K562 (cell line): ENCODE measurements around the gene RPTOR. TPM values are rescaled to one million over a fixed set of nuclear protein-coding genes. Genes with fewer than 3 reads are reported as not detected.
A peak's percentile ranks its signal among the peaks of the same experiment; 100 is the strongest.

Experiments
- ATAC-seq: fragments of 200-7000 bp; cut with Tn5 transposase; 3 replicates; pipeline ENCODE4 v1.9.1; 2020; ENCODE audit warnings: moderate library complexity
- BruUV-seq: library from RNA; stranded (reverse); fragments of 400-500 nt; replicated peaks from 2 replicates; lab custom pipeline; 2021; lab: Mats Ljungman, UMichigan
- CTCF ChIA-PET: fragments of 300-600 bp; formaldehyde crosslinking; extraction: SDS; loops from one replicate; lab custom pipeline; 2021; ENCODE audit warnings: low intra/inter-chr PET ratio; lab: Yijun Ruan, JAX
- POLR2A ChIA-PET: fragments of 300-600, 350-650 bp; sonication (Branson Sonifier 250); formaldehyde crosslinking; extraction: SDS; loops from one replicate; lab custom pipeline; 2021; ENCODE audit warnings: antibody characterized with exemption, inconsistent platforms; lab: Yijun Ruan, JAX
- DNase-seq, 4 experiments: peaks; one replicate each; pipeline versions ENCODE4 v3.0.0 to v3.0.0-alpha.2; 2011 to 2018; ENCODE audit warnings: low spot score in 3 of 4, mixed read lengths in 3 of 4; ENCODE audit errors: extremely low read depth in 1 of 4
- FAIRE-seq: peaks from 2 replicates; lab custom pipeline; 2011; peaks lifted over from hg19 to GRCh38; lab: Jason Lieb, UNC
- H2AFZ ChIP-seq: 2 replicates; pipeline ENCODE4 v1.6.0; 2011; ENCODE audit warnings: low read depth, low read length, control low read depth, inconsistent platforms
- H3K27ac ChIP-seq: fragments of 200-600 bp; 3 replicates; pipeline ENCODE4 v1.8.0; 2011; ENCODE audit warnings: low read depth, mild to moderate bottlenecking, control low read depth, inconsistent platforms, low read length, moderate library complexity, mixed read lengths; ENCODE audit errors: extremely low read depth
- H3K27me3 ChIP-seq, 2 experiments: fragments of 300-600 bp in 1 of 2; 2 replicates in 1 of 2; 3 replicates in 1 of 2; pipeline versions ENCODE4 v1.6.0 to v1.8.0; 2011; ENCODE audit warnings: inconsistent platforms in 2 of 2, low read length in 2 of 2, mild to moderate bottlenecking in 1 of 2, mixed read lengths in 1 of 2, moderate library complexity in 1 of 2; ENCODE audit not compliant: control insufficient read depth in 2 of 2, insufficient read depth in 2 of 2
- H3K36me3 ChIP-seq: fragments of 300-600 bp; 3 replicates; pipeline ENCODE4 v1.8.0; 2011; ENCODE audit warnings: mild to moderate bottlenecking, low read length, inconsistent platforms; ENCODE audit not compliant: control insufficient read depth, insufficient read depth
- H3K4me1 ChIP-seq, 2 experiments: fragments of 200-600 bp in 1 of 2; replicated peaks in 1 of 2; 2 replicates in 1 of 2; 3 replicates in 1 of 2; pipeline versions ENCODE4 v1.5.1 to v1.8.0; 2011; ENCODE audit warnings: inconsistent platforms in 2 of 2, low read length in 2 of 2, mild to moderate bottlenecking in 1 of 2, mixed read lengths in 1 of 2, moderate library complexity in 1 of 2; ENCODE audit not compliant: control insufficient read depth in 2 of 2, insufficient read depth in 2 of 2
- H3K4me2 ChIP-seq: 2 replicates; pipeline ENCODE4 v1.6.1; 2011; ENCODE audit warnings: low read length, control low read depth, inconsistent platforms, mixed read lengths; ENCODE audit not compliant: insufficient read depth
- H3K4me3 ChIP-seq: fragments of 200-600 bp; sonication (generic), shearing (Covaris generic); 2 replicates; pipeline ENCODE4 v1.5.1; 2016; ENCODE audit warnings: control low read depth, inconsistent platforms
- H3K79me2 ChIP-seq: fragments of 200-600 bp; 3 replicates; pipeline ENCODE4 v1.8.0; 2011; ENCODE audit warnings: low read length, inconsistent platforms; ENCODE audit not compliant: control insufficient read depth, insufficient read depth
- H3K9ac ChIP-seq, 2 experiments: 2 replicates each; pipeline versions ENCODE4 v1.6.0 to v1.6.1; 2011; ENCODE audit warnings: low read depth in 2 of 2, low read length in 2 of 2, control low read depth in 1 of 2, inconsistent platforms in 1 of 2, mild to moderate bottlenecking in 1 of 2, mixed read lengths in 1 of 2; ENCODE audit not compliant: insufficient read depth in 1 of 2
- H3K9me1 ChIP-seq: one replicate; pipeline ENCODE4 v1.6.0; 2011; ENCODE audit warnings: inconsistent platforms, mild to moderate bottlenecking, low read length, moderate library complexity; ENCODE audit not compliant: control insufficient read depth, insufficient read depth
- H3K9me3 ChIP-seq: replicated peaks from 2 replicates; pipeline ENCODE4 v1.5.1; 2011; ENCODE audit warnings: low read depth, low read length, inconsistent platforms; ENCODE audit not compliant: control insufficient read depth, insufficient read depth
- H4K20me1 ChIP-seq: replicated peaks from 2 replicates; pipeline ENCODE4 v1.6.1; 2011; ENCODE audit warnings: low read length, inconsistent platforms, mixed read lengths; ENCODE audit not compliant: control insufficient read depth, insufficient read depth
- POLR2G ChIP-seq: fragments of 200-400 bp; formaldehyde crosslinking; IDR thresholded peaks from 2 replicates; pipeline ENCODE4 v1.6.1; 2017; ENCODE audit warnings: low read depth, mild to moderate bottlenecking, antibody characterized with exemption, low read length, moderate library complexity
- RBM22 ChIP-seq: fragments of 200-400 bp; formaldehyde crosslinking; IDR thresholded peaks from 2 replicates; pipeline ENCODE4 v1.6.1; 2018; ENCODE audit warnings: low read length, low read depth; ENCODE audit not compliant: poor library complexity, severe bottlenecking
- WGBS: fragments of 100-300 bp; shearing (Covaris generic); methylation state at CpG from one replicate; pipeline ENCODE4 v1.1.6; 2016; ENCODE audit warnings: low coverage, mixed read lengths; ENCODE audit not compliant: insufficient coverage; ENCODE audit errors: missing lambda C conversion rate; 5-methylcytosine and 5-hydroxymethylcytosine counted together
- in situ Hi-C: fragments of 300-500 bp; cut with MboI; formaldehyde crosslinking; loops from 4 replicates; pipeline ENCODE4 v1.15.0; 2018; ENCODE audit warnings: inconsistent platforms, mixed read lengths
- intact Hi-C: fragments of 100-400 bp; cut with micrococcal nuclease; formaldehyde crosslinking; loops from 2 replicates; pipeline ENCODE4 v1.14.2; 2022
- polyA plus RNA-seq, 8 experiments: library from polyadenylated mRNA; depleted of rRNA in 4 of 8; stranded (reverse) in 5 of 8; unstranded in 3 of 8; fragments of >200 nt; fragmentation: Nextera tagmentation in 2 of 8; fragmentation: Illumina TruSeq in 1 of 8; extraction: Ambion mirVana in 2 of 8; extraction: Trizol in 1 of 8; gene quantifications; 2 replicates each; pipeline versions ENCODE4 v1.2.1 to v1.2.3, GENCODE V29; 2011 to 2014; ENCODE audit warnings: inconsistent platforms in 1 of 8, missing spikeins in 1 of 8
- total RNA-seq, 7 experiments: library from RNA; depleted of rRNA in 6 of 7; stranded (reverse); fragments of >200 nt in 6 of 7; fragmentation: Illumina TruSeq in 2 of 7; extraction: Trizol in 2 of 7; gene quantifications; 2 replicates each; pipeline versions ENCODE4 v1.2.1 to v1.2.3, GENCODE V29; 2011 to 2021; ENCODE audit warnings: low replicate concordance in 1 of 7
- TF ChIP-seq, protein P1 (sequence below): fragments of 450-650 bp; formaldehyde crosslinking; IDR thresholded peaks from 2 replicates; pipeline ENCODE4 v1.4.0; 2020; ENCODE audit warnings: mild to moderate bottlenecking, moderate library complexity

The RPTOR gene
- total and polyA plus RNA-seq, 9 of the 15 experiments (the other 6 are each of a cell fraction or from before 2014, with no cell fraction given) = 0.24 to 54.1 (median 10.2) TPM

DNA sequence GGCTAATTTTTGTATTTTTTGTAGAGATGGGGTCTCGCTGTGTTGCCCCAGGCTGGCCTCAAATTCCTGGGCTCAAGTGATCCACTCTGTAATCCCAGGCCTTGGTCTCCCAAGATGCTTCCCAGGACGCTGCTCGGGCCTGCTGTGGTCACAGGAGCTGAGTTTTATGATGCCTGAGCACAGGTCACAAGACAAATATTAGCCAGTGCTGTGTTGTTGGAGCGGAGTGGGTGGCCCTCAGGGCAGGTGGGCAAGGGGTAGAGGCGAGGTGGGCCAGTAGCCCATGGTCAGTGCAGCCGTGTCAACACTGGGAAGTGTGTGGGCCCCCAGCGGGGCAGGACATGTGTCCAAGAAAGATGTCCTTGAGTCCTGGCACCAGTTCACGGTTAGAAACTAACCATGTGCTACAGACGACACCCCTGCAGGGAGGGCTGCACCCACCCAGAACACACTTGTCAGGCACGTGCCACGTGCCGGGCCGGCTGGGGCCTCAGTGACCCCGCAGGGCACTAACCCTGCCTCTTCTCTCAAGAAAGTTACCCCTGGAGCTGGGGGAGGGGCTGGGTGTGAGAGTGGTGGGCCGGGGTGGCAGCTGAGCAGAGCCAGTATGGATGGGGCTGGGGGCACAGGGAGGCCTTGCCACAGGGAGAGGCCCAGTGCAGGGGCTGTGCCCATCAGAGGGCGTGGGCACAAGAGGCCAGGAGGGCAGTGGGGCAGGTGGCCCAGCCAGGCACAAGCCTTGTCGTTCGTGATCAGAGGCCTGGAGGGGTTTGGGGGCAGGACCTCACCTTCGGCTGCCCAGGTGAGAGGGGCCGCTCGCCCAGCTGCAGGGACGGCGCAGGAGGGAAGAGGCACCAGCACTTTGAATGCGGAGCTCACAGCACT is 343.9 kb downstream of the RPTOR start:
- CTCF ChIA-PET = no interaction called here
- Histone ChIP-seq H3K9me3 (no peaks in the 10 kb centered on the region), H3K79me2 (no peaks in the 10 kb centered on the region), H3K9ac (no peak overlapping the region), H3K27me3 (no peaks in the 10 kb centered on the region), H3K4me2 (no peak overlapping the region), H3K27ac (no peak overlapping the region), H3K4me3 (no peak overlapping the region), H2AFZ (no peak overlapping the region), H3K36me3 (peaks cover 45% of the 10 kb centered on the region; the same call in 2 of the 3 replicates), H4K20me1 (no peaks in the 10 kb centered on the region), H3K9me1 (no peaks in the 10 kb centered on the region), H3K4me1 (peaks cover 27 to 38% of the 10 kb centered on the region in 2 experiments)
- ATAC-seq = no peak
- BruUV-seq = no TSS peak
- 92% methylated on average over 17 of the region's 24 CpGs for WGBS
- in situ Hi-C loops = no loop called here
- no peak for FAIRE-seq
- TF ChIP-seq, protein P1, sequence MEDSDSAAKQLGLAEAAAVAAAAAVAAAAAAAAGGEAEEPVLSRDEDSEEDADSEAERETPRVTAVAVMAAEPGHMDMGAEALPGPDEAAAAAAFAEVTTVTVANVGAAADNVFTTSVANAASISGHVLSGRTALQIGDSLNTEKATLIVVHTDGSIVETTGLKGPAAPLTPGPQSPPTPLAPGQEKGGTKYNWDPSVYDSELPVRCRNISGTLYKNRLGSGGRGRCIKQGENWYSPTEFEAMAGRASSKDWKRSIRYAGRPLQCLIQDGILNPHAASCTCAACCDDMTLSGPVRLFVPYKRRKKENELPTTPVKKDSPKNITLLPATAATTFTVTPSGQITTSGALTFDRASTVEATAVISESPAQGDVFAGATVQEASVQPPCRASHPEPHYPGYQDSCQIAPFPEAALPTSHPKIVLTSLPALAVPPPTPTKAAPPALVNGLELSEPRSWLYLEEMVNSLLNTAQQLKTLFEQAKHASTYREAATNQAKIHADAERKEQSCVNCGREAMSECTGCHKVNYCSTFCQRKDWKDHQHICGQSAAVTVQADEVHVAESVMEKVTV (CRISPR knock-in tag) = no peak
- TF ChIP-seq POLR2G (peak; percentile 29; the same call in 1 of the 2 replicates), RBM22 (peak; percentile 56)
- intact Hi-C loops = no loop called here
- DNase-seq = no peak
- POLR2A ChIA-PET = interaction anchor here (0.6 to 1.0 kb wide), 3 partner anchors 15 to 163 kb away, joined by 3 to 4 read pairs (median 3); no protein-coding TSS in a partner anchor
